GM12873 (cell line): ENCODE results near the gene TM7SF3.

Experiments used
- CTCF ChIP-seq: IDR thresholded peaks from 2 replicates; pipeline ENCODE4 v1.5.1; 2012; ENCODE audit warnings: low read depth, mild to moderate bottlenecking, moderate library complexity, low read length, control low read depth; ENCODE audit not compliant: insufficient read depth; ENCODE audit errors: missing control alignments

Gene TM7SF3

GRCh38 chr12:26988703-26989102, 25.5 kb downstream of the TM7SF3 start:
- no peak for TF ChIP-seq CTCF

- no peak for TF ChIP-seq CTCF
Measured at GRCh38 chr12:26987634-26988424, 26.4 kb downstream of the TM7SF3 start.

- no peak for TF ChIP-seq CTCF
Measured at GRCh38 chr12:26982866-26983265, 31.3 kb downstream of the TM7SF3 start.

GRCh38 chr12:26979733-26980132, 34.5 kb downstream of the TM7SF3 start:
- TF ChIP-seq CTCF, result no peak

- no peak for TF ChIP-seq CTCF
Measured at GRCh38 chr12:26978801-26979200, 35.4 kb downstream of the TM7SF3 start.

- TF ChIP-seq CTCF, result no peak
Measured at GRCh38 chr12:26976687-26977086, 37.5 kb downstream of the TM7SF3 start.

GRCh38 chr12:26971963-26972362, 42.2 kb downstream of the TM7SF3 start:
- no peak for TF ChIP-seq CTCF
